ENCODE measurements around the gene SEC62. TPM values are rescaled to one million over a fixed set of nuclear protein-coding genes. Genes with fewer than 3 reads are reported as not detected.
A peak's percentile ranks its signal among the peaks of the same experiment; 100 is the strongest.

Gene SEC62
- total and polyA plus RNA-seq, 8 donors: 146 to 155 (median 149) TPM

GRCh38 chr3:169954142-169954756 is 12.4 kb upstream of the SEC62 start:
- intact Hi-C loops (cut with DNase I): no loop called here
- TF ChIP-seq CTCF (IDR thresholded peaks at IDR 0.05): no peak
- peak in 1 of 4 donors; percentile 9 for DNase-seq
- Histone ChIP-seq H3K4me3 (no peak overlapping the region), H3K36me3 (no peaks in the 10 kb centered on the region), H3K27me3 (no peaks in the 10 kb centered on the region), H3K4me1 (peaks cover 0 to 30% of the 10 kb centered on the region in 2 donors), H3K9me3 (no peaks in the 10 kb centered on the region), H3K27ac (peak overlapping the region; percentile 34 to 83)
- peak; percentile 80 for ATAC-seq

GRCh38 chr3:169955406-169955805 is 11.2 kb upstream of the SEC62 start:
- intact Hi-C loops (cut with DNase I): no loop called here
- ATAC-seq (no peak), DNase-seq (no peak)
- H3K4me3 ChIP-seq: no peak overlapping the region
- peaks cover 0 to 30% of the 10 kb centered on the region in 2 donors for H3K4me1 ChIP-seq
- H3K9me3 ChIP-seq: no peaks in the 10 kb centered on the region
- no peaks in the 10 kb centered on the region for H3K36me3 ChIP-seq
- no peaks in the 10 kb centered on the region for H3K27me3 ChIP-seq
- TF ChIP-seq CTCF (IDR thresholded peaks at IDR 0.05): no peak
- peak overlapping the region in 1 of 2 donors; percentile 83 for H3K27ac ChIP-seq

- intact Hi-C loops (cut with DNase I): no loop called here
Measured at GRCh38 chr3:169964176-169964575, 2.4 kb upstream of the SEC62 start.

GRCh38 chr3:169965562-169966427 is 812 bp upstream of the SEC62 start:
- intact Hi-C loops (cut with DNase I): no loop called here
- peak overlapping the region; percentile 96 to 97 for H3K27ac ChIP-seq
- no peak for ATAC-seq

More at GRCh38 chr3:169964176-169964575, 2.4 kb upstream of the SEC62 start:
- no peaks in the 10 kb centered on the region for H3K27me3 ChIP-seq
- no peaks in the 10 kb centered on the region for H3K9me3 ChIP-seq
- ATAC-seq (no peak), DNase-seq (no peak)
- no peak overlapping the region for H3K4me3 ChIP-seq
- peaks cover 9 to 24% of the 10 kb centered on the region in 2 donors for H3K4me1 ChIP-seq
- TF ChIP-seq CTCF (IDR thresholded peaks at IDR 0.05): no peak
- H3K36me3 ChIP-seq: no peaks in the 10 kb centered on the region
- no peak overlapping the region for H3K27ac ChIP-seq

More at GRCh38 chr3:169965562-169966427, 812 bp upstream of the SEC62 start:
- Histone ChIP-seq H3K4me1 (peaks cover 11 to 38% of the 10 kb centered on the region in 2 donors), H3K4me3 (peak overlapping the region; percentile 65 to 79), H3K9me3 (no peaks in the 10 kb centered on the region), H3K27me3 (no peaks in the 10 kb centered on the region), H3K36me3 (no peaks in the 10 kb centered on the region)
- DNase-seq: peak in 1 of 4 donors; percentile 8
- no peak for TF ChIP-seq CTCF (IDR thresholded peaks at IDR 0.05)

All from left lung (tissue), 10 donors.